ENCODE results near the gene ATM.

DNA sequence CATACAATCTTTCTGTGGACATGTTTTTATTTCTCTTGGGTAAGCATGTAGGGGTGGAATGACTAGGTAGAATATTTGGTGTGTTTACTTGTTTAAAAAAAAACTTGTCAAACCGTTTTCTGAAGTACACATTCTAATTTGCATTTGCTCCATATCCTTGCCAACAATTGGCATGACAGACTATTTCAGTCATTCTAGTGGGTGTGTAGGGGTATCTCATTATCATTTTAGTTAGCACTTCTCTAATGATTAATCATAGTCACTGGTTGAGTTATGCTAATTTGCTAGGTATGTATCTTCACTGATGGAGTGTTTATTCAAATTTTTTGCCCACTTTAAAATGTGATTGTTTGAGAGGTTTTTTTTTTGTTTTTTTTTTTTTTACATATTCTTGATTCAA, 180.2 kb downstream of the ATM start:
- TF ChIP-seq, protein P1, sequence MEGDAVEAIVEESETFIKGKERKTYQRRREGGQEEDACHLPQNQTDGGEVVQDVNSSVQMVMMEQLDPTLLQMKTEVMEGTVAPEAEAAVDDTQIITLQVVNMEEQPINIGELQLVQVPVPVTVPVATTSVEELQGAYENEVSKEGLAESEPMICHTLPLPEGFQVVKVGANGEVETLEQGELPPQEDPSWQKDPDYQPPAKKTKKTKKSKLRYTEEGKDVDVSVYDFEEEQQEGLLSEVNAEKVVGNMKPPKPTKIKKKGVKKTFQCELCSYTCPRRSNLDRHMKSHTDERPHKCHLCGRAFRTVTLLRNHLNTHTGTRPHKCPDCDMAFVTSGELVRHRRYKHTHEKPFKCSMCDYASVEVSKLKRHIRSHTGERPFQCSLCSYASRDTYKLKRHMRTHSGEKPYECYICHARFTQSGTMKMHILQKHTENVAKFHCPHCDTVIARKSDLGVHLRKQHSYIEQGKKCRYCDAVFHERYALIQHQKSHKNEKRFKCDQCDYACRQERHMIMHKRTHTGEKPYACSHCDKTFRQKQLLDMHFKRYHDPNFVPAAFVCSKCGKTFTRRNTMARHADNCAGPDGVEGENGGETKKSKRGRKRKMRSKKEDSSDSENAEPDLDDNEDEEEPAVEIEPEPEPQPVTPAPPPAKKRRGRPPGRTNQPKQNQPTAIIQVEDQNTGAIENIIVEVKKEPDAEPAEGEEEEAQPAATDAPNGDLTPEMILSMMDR (IDR thresholded peaks at IDR 0.05; ENCODE audit: insufficient read depth, low read length), result no peak
- no peak for TF ChIP-seq POLR2AphosphoS5 (IDR thresholded peaks at IDR 0.05; ENCODE audit: low read depth)
